ENCODE data around the gene TPST2.

The TPST2 gene

DNA sequence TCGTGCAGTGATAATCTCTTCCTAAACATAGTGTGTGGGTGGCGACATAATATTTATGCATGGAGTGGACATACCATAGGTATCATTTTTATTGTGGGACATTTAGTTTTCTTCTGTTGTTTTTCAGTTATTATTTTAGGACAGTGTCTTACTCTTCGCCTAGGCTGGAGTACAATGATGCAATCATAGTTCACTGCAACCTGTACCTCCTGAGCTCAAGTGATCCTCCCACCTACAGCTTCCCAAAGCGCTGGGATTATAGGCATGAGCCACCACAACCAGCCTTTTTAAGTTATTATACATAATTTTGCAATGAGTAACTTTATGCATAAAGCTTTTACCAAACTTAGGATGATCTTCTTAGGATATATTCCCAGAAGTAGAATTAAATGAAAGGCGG is 103.5 kb downstream of the TPST2 start:
- no peak for DNase-seq

- no peak for DNase-seq
Measured at GRCh38 chr22:26485806-26486390, 104.0 kb downstream of the TPST2 start.

DNA sequence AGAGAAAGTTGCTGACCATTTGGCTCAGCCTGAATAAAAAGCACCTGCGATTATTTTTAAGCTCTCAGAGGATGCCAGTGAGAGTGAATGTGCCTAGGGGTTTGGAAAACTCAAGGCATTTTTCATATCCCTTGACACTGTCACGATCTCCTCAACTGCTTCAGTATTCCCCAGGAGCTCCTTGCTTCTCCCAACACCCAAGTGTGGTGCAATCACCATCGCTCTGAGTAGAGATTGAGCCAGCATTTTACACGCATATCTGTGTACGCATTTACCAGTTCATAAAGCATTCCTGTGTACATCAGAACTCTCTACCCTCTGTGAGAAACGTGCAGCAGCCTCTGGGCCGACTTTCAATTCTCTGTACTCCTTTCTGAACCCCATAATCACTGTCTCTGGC is 104.9 kb downstream of the TPST2 start:
- DNase-seq = no peak

DNA sequence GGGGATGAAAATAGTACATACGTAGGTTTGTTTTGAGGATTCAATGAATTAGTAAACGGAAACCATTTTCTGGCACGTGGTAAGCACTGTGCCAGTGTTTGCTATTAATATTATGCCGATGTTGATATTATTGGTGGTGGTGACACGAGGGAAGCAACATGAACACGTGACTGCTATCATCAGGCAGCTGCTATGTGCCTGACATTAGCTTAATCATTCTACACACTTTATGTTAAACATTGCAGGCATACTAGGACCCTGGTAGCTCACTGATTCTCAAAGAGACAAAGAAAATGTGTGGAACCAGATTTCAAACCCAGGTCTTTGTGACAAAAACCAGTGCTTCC is 105.6 kb downstream of the TPST2 start:
- DNase-seq = no peak

DNA sequence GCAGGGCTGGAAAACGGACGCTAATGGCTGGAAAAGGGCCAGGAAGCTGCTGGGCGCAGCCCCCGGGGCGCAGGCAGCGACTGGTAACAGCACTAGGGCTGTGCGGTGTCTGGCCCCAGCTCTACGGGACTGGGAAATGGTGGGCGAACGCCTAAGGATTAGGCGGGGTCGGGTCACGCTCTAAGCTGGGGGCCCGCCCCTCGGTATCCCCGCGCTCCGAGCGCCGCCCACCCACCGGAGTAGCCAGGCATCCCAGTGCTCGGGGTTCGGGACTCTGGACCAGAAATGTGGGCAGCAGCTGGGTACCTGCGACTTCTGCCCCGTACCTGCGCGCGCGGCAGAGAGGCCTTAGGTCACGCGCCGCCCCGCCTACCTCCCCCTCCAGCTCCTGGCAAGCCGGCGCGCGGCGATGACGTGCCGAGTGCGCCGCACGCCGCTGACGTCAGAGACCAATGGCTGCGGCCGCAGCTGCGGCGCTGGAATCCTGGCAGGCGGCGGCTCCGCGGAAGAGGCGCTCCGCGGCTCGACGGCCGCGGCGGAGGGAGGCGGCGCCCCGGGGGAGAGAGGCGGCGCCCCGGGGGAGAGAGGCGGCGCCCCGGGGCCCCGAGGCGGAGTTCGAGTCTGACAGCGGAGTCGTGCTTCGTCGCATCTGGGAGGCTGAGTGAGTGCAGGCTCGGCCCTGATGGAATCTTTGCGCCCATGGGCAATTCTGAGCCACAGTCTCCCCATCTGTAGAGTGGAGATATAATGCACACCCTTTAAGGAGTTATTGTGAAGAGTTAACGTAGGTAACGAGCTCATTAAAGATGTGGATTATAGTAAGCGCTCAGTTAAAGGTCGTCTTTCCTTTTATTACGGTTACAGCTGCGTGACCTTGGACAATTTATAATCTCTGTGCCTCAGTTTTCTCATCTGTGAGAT is 106.2 kb downstream of the TPST2 start, which contains the start of the genes HPS4 and SRRD:
Gene HPS4, minus strand, starts transcription at position 345 of the 921 bp plus-strand sequence. CDS start 2,021 bp downstream, outside the sequence.
Gene SRRD, plus strand, starts transcription at position 439 of the 921 bp plus-strand sequence. Its CDS starts 14 bp downstream, at position 453.
- peak; percentile 74 for DNase-seq

DNA sequence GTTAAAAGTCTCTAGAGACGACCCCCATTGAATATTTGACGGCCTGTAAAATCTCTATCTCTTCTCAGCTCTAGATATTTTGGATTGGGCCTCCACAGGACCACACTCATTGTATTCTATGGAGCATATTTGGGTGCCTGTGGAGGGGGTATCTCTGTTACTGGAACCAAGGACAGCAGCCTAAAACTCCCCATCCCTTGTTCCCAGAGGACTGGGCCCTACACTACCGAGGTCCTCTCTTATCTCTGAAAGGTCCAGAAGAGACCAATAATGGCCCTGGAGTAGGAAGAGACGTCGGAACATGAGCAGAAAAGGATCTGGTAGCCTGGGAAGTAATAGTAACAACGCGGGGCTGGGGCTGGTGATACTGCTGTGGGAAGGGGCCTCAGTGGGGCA is 106.9 kb downstream of the TPST2 start:
- DNase-seq = no peak

- no peak for DNase-seq
Measured at GRCh38 chr22:26482161-26482560, 107.8 kb downstream of the TPST2 start.

DNA sequence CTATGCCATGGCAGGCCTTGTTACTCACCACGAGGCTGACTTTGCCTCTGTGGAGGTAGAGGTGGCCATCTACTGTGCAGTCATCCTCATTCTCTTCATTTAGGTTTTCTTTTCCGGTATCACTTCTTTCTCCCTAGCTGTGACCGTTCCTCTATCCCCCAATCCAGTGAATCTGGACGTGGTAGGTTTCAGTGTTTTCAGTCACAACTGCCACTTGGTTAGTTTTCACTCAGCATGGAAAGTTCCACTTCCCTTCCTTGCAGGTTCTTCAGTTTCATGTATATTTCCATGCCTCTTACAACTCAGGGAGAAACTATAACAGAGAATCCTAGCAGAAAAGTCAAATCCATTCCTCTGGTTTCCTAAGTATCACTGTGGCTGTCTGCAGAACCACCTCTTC is 108.2 kb downstream of the TPST2 start:
- no peak for DNase-seq

DNA sequence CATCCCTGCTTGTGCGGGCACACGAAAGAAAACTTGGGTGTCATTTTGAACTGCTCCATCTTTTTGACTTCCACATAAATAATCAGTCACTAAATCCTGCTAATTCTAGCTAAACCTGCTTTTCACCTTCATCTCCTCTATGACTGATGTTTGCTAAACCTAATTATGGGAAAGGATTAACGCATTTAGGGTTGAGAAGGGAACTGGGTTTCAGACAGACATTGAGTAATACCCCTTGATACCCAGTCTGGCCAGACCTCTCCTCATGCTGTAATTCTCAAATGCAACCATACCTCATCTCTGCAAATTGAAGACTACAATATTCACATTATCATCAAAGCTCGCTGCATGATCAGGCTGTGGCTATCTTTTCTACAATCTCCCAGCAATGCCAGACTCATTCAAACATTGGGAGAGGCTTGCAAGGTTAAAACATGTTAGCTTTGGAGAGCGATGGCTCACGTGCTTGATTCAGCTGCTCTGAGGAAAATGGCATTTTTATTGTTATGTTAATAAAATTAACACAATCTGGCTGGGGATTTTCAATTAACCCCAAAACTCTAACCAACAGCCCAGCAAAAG is 108.7 kb downstream of the TPST2 start:
- no peak for DNase-seq

GRCh38 chr22:26480611-26480932 is 109.4 kb downstream of the TPST2 start:
- DNase-seq = no peak

GRCh38 chr22:26479792-26480610 is 109.9 kb downstream of the TPST2 start:
- DNase-seq = no peak

DNA sequence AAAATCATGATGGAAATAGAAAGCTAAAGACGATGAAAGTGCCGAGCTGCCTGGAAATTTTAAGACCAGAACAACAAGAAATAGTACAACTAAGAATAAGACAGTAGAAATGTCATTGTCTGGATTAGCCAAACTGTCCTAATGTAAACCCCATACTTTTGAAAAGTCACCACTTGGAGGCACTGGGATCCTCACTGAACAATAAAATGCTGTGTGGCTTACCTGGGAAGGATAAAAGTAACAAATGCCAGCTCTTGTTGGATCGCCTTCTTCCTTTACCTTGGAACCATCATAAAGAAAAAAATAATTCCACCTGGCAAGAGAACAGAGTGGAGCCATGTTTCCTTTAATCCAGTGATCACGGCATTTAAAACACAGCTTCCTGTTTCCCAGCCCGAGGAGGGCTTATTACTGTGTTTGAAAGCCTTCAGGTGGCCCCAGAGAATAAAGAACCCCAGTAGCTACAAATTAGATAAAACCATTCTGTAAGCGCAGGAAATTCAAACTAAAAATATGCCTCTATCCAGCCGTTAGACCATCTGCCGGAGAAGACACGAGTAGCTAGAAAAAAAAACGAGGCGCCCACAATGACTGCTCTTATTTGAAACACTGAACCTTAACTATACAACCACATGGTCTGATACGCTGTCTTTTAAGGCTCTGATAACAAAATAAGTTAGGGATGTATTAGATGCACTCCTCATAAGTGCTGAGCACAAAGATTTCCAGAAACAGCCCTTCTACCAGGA is 110.7 kb downstream of the TPST2 start:
- DNase-seq = no peak

GRCh38 chr22:26477341-26477731 is 112.6 kb downstream of the TPST2 start:
- no peak for DNase-seq

GRCh38 chr22:26476705-26477340 is 113.1 kb downstream of the TPST2 start:
- DNase-seq = no peak

GRCh38 chr22:26474682-26475081 is 115.2 kb downstream of the TPST2 start:
- no peak for DNase-seq

Measured in NCI-H1694 (cell line).